HEK293 (cell line): ENCODE results near the gene ACCSL.

Source experiments
- KLF16 ChIP-seq: fragments of 450-650 bp; formaldehyde crosslinking; IDR thresholded peaks from 2 replicates; pipeline ENCODE4 v1.5.1; 2017; ENCODE audit warnings: missing biosample characterization, missing genetic modification characterization
- TCF7L2 ChIP-seq: IDR thresholded peaks from 2 replicates; pipeline ENCODE4 v1.6.1; 2011; ENCODE audit warnings: low read depth, mild to moderate bottlenecking, inconsistent platforms, low read length, moderate library complexity, borderline replicate concordance
- ZBTB1 ChIP-seq: fragments of 450-650 bp; formaldehyde crosslinking; IDR thresholded peaks from 2 replicates; pipeline ENCODE4 v1.5.1; 2016; ENCODE audit warnings: missing biosample characterization, missing genetic modification characterization
- ZNF114 ChIP-seq: fragments of 450-650 bp; formaldehyde crosslinking; IDR thresholded peaks from 2 replicates; pipeline ENCODE4 v1.5.0; 2017; ENCODE audit warnings: missing biosample characterization, missing genetic modification characterization
- ZNF416 ChIP-seq: fragments of 450-650 bp; formaldehyde crosslinking; IDR thresholded peaks from 2 replicates; pipeline ENCODE4 v1.5.1; 2016; ENCODE audit warnings: missing biosample characterization, missing genetic modification characterization
- ZNF510 ChIP-seq: fragments of 450-650 bp; formaldehyde crosslinking; IDR thresholded peaks from 2 replicates; pipeline ENCODE4 v1.5.1; 2018; ENCODE audit warnings: mild to moderate bottlenecking, missing genetic modification characterization, missing biosample characterization; ENCODE audit not compliant: insufficient replicate concordance
- ZNF530 ChIP-seq: fragments of 450-650 bp; formaldehyde crosslinking; IDR thresholded peaks from 2 replicates; pipeline ENCODE4 v1.5.1; 2016; ENCODE audit warnings: low read depth, missing biosample characterization, missing genetic modification characterization
- ZSCAN23 ChIP-seq: fragments of 450-650 bp; formaldehyde crosslinking; IDR thresholded peaks from 2 replicates; pipeline ENCODE4 v1.5.1; 2016; ENCODE audit warnings: missing biosample characterization, missing genetic modification characterization
- TF ChIP-seq, protein P1 (sequence below): fragments of 450-650 bp; formaldehyde crosslinking; IDR thresholded peaks from 2 replicates; pipeline ENCODE4 v1.5.1; 2016; ENCODE audit warnings: missing biosample characterization, missing genetic modification characterization
- TF ChIP-seq, protein P2 (sequence below): fragments of 450-650 bp; formaldehyde crosslinking; IDR thresholded peaks from 2 replicates; pipeline ENCODE4 v1.5.1; 2016; ENCODE audit warnings: missing biosample characterization, missing genetic modification characterization
- TF ChIP-seq, protein P3 (sequence below): fragments of 450-650 bp; formaldehyde crosslinking; IDR thresholded peaks from 2 replicates; pipeline ENCODE4 v1.5.1; 2016; ENCODE audit warnings: missing biosample characterization, missing genetic modification characterization, low read depth

DNA sequence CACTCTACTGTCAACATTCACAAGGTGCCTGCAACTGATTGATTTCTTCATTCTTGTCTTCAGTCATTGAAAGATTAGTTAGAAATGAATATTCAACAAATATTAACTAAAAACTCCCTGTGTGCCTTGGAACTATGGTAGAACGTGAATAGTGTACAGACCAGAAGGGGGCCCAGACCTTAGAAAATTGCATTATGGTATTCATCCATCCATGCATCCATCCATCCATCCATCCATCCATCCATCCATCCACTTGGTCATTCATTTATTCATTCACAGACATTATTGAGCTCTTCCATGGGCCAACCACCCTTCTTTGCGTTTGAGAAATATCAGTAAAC is 10.2 kb upstream of the ACCSL start:
- TF ChIP-seq TCF7L2 (no peak), KLF16 (tag by site-specific recombination) (no peak), ZNF510 (tag by site-specific recombination) (no peak), ZNF416 (no peak), ZBTB1 (tag by site-specific recombination) (no peak), ZSCAN23 (tag by site-specific recombination) (no peak), ZNF114 (no peak), ZNF530 (tag by site-specific recombination) (no peak)
- TF ChIP-seq, protein P1, sequence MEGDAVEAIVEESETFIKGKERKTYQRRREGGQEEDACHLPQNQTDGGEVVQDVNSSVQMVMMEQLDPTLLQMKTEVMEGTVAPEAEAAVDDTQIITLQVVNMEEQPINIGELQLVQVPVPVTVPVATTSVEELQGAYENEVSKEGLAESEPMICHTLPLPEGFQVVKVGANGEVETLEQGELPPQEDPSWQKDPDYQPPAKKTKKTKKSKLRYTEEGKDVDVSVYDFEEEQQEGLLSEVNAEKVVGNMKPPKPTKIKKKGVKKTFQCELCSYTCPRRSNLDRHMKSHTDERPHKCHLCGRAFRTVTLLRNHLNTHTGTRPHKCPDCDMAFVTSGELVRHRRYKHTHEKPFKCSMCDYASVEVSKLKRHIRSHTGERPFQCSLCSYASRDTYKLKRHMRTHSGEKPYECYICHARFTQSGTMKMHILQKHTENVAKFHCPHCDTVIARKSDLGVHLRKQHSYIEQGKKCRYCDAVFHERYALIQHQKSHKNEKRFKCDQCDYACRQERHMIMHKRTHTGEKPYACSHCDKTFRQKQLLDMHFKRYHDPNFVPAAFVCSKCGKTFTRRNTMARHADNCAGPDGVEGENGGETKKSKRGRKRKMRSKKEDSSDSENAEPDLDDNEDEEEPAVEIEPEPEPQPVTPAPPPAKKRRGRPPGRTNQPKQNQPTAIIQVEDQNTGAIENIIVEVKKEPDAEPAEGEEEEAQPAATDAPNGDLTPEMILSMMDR = no peak
- TF ChIP-seq, protein P2, sequence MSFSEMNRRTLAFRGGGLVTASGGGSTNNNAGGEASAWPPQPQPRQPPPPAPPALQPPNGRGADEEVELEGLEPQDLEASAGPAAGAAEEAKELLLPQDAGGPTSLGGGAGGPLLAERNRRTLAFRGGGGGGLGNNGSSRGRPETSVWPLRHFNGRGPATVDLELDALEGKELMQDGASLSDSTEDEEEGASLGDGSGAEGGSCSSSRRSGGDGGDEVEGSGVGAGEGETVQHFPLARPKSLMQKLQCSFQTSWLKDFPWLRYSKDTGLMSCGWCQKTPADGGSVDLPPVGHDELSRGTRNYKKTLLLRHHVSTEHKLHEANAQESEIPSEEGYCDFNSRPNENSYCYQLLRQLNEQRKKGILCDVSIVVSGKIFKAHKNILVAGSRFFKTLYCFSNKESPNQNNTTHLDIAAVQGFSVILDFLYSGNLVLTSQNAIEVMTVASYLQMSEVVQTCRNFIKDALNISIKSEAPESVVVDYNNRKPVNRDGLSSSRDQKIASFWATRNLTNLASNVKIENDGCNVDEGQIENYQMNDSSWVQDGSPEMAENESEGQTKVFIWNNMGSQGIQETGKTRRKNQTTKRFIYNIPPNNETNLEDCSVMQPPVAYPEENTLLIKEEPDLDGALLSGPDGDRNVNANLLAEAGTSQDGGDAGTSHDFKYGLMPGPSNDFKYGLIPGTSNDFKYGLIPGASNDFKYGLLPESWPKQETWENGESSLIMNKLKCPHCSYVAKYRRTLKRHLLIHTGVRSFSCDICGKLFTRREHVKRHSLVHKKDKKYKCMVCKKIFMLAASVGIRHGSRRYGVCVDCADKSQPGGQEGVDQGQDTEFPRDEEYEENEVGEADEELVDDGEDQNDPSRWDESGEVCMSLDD (tag by site-specific recombination) = no peak
- TF ChIP-seq, protein P3, sequence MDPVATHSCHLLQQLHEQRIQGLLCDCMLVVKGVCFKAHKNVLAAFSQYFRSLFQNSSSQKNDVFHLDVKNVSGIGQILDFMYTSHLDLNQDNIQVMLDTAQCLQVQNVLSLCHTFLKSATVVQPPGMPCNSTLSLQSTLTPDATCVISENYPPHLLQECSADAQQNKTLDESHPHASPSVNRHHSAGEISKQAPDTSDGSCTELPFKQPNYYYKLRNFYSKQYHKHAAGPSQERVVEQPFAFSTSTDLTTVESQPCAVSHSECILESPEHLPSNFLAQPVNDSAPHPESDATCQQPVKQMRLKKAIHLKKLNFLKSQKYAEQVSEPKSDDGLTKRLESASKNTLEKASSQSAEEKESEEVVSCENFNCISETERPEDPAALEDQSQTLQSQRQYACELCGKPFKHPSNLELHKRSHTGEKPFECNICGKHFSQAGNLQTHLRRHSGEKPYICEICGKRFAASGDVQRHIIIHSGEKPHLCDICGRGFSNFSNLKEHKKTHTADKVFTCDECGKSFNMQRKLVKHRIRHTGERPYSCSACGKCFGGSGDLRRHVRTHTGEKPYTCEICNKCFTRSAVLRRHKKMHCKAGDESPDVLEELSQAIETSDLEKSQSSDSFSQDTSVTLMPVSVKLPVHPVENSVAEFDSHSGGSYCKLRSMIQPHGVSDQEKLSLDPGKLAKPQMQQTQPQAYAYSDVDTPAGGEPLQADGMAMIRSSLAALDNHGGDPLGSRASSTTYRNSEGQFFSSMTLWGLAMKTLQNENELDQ = no peak
